K562 (cell line): Measurements from ENCODE around the gene CBFA2T2. TPM values are rescaled to one million over a fixed set of nuclear protein-coding genes. Genes with fewer than 3 reads are reported as not detected.

Experiments
- FOXP1 ChIP-seq: sonication (generic); formaldehyde crosslinking; IDR thresholded peaks from 2 replicates; pipeline ENCODE4 v1.8.0; 2022; ENCODE audit warnings: mild to moderate bottlenecking, missing genetic modification reagents
- RBM22 ChIP-seq: fragments of 200-400 bp; formaldehyde crosslinking; IDR thresholded peaks from 2 replicates; pipeline ENCODE4 v1.6.1; 2018; ENCODE audit warnings: low read length, low read depth; ENCODE audit not compliant: poor library complexity, severe bottlenecking
- SNAPC5 ChIP-seq: fragments of 250-450 bp; sonication (Bioruptor Pico); IDR thresholded peaks from 2 replicates; pipeline ENCODE4 v1.8.0; 2021; ENCODE audit warnings: moderate library complexity, mild to moderate bottlenecking, inconsistent platforms
- TAL1 ChIP-seq: fragments of 450-650 bp; IDR thresholded peaks from 2 replicates; pipeline ENCODE4 v1.6.1; 2016; ENCODE audit warnings: mild to moderate bottlenecking
- TCF7 ChIP-seq: sonication (generic); IDR thresholded peaks from 2 replicates; pipeline ENCODE4 v1.6.1; 2016; ENCODE audit warnings: antibody characterized with exemption, borderline replicate concordance
- ZNF232 ChIP-seq: sonication (generic); formaldehyde crosslinking; IDR thresholded peaks from 2 replicates; pipeline ENCODE4 v1.8.0; 2022; ENCODE audit warnings: mild to moderate bottlenecking, missing genetic modification reagents
- ZNF253 ChIP-seq: fragments of 250-450 bp; sonication (Bioruptor Pico); conservative IDR thresholded peaks from 2 replicates; pipeline ENCODE4 v1.6.1; 2021; ENCODE audit warnings: mild to moderate bottlenecking
- ZNF280A ChIP-seq: fragments of 450-650 bp; IDR thresholded peaks from 2 replicates; pipeline ENCODE4 v1.6.1; 2018; ENCODE audit warnings: mild to moderate bottlenecking, low read depth; ENCODE audit not compliant: partially characterized antibody
- ZNF407 ChIP-seq: fragments of 450-650 bp; IDR thresholded peaks from 2 replicates; pipeline ENCODE4 v1.6.1; 2016; ENCODE audit warnings: low read depth
- ZNF507 ChIP-seq: conservative IDR thresholded peaks from 2 replicates; pipeline ENCODE4 v1.6.1; 2017; ENCODE audit warnings: missing genetic modification characterization, missing compliant biosample characterization
- ZNF561 ChIP-seq: fragments of 450-650 bp; formaldehyde crosslinking; conservative IDR thresholded peaks from 2 replicates; pipeline ENCODE4 v1.4.0; 2020; ENCODE audit warnings: mild to moderate bottlenecking, moderate library complexity
- ZNF589 ChIP-seq: fragments of 200-800 bp; sonication (Bioruptor generic); IDR thresholded peaks from 2 replicates; pipeline ENCODE4 v1.6.1; 2016; ENCODE audit warnings: low read depth, missing genetic modification characterization, missing compliant biosample characterization
- ZNF609 ChIP-seq: sonication (generic); formaldehyde crosslinking; IDR thresholded peaks from 2 replicates; pipeline ENCODE4 v1.8.1; 2023; ENCODE audit warnings: missing genetic modification reagents, mild to moderate bottlenecking, borderline replicate concordance
- polyA plus RNA-seq, 8 experiments: library from polyadenylated mRNA; depleted of rRNA in 4 of 8; stranded (reverse) in 5 of 8; unstranded in 3 of 8; fragments of >200 nt; fragmentation: Nextera tagmentation in 2 of 8; fragmentation: Illumina TruSeq in 1 of 8; extraction: Ambion mirVana in 2 of 8; extraction: Trizol in 1 of 8; gene quantifications; 2 replicates each; pipeline versions ENCODE4 v1.2.1 to v1.2.3, GENCODE V29; 2011 to 2014; ENCODE audit warnings: inconsistent platforms in 1 of 8, missing spikeins in 1 of 8
- total RNA-seq, 7 experiments: library from RNA; depleted of rRNA in 6 of 7; stranded (reverse); fragments of >200 nt in 6 of 7; fragmentation: Illumina TruSeq in 2 of 7; extraction: Trizol in 2 of 7; gene quantifications; 2 replicates each; pipeline versions ENCODE4 v1.2.1 to v1.2.3, GENCODE V29; 2011 to 2021; ENCODE audit warnings: low replicate concordance in 1 of 7

The CBFA2T2 gene
- total and polyA plus RNA-seq, 9 of the 15 experiments (the other 6 are each of a cell fraction or from before 2014, with no cell fraction given) = 0.27 to 9.6 (median 5.8) TPM

GRCh38 chr20:33443512-33444239 is 46.2 kb upstream of the CBFA2T2 start, which contains the start of gene SNTA1 (continued):
- TF ChIP-seq ZNF609 (CRISPR knock-in tag) (no peak), FOXP1 (CRISPR knock-in tag) (no peak), ZNF232 (CRISPR knock-in tag) (no peak), ZNF253 (CRISPR knock-in tag) (no peak), TAL1 (no peak), ZNF280A (no peak), TCF7 (no peak), RBM22 (no peak), ZNF589 (no peak), ZNF561 (CRISPR knock-in tag) (no peak), ZNF507 (tag) (no peak), SNAPC5 (CRISPR knock-in tag) (no peak), ZNF407 (no peak)
